Measurements from ENCODE around the gene FLT3.
A peak's percentile ranks its signal among the peaks of the same experiment; 100 is the strongest.
"Not testable (repeated sequence)": the region's sequence is repeated elsewhere in the genome, so short reads cannot be mapped to it uniquely, and the experiment has no call there.

FLT3 gene

DNA sequence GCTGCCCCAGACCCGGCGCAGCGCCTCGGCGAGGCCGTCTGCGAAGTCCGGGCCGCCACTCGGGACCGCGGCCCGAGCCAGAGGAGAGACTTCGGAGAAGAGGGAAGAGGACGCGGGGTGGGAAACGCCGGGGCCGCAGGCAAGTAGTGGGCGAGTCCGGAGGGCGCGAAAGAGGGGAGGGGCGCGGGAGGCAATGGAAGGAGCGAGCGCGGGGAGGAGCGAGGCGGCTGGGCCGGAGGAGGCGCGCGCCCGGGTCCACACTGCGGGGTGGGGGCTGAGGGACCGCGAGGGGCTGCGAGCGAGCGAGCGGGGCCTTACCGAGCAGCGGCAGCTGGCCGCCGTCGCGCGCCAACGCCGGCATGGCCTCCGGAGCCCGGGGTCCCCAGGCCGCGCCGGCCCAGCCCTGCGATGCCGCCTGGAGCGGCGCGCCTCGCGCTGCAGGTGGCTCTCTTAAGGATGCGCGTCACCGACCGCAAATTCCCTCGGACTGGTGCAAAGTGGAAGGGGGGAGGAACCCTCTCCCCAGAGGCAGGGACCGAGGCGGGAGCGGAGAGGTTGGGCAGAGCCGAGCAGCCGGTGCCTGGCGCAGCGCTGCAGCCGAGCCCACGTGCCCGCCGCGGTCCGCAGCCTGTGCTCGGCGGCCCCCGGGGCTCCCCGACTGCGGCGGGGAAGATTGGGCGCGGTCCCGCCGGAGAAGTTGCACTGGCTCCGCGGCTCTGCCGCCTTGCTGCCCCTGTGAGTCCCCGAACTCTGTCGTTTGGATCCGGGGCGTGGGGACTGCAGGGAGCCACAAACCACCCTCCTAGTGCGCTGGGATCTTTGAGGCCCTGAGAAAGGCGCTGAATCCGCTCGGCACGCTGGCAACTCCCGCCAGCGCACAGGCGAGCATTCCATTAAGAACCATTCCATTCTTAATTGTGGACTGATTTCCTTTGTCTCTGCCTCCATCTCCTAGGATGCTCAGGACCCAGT is at the start of gene FLT3:
FLT3 (minus strand) TSS at position 427 of the 972 bp plus-strand sequence; CDS start at position 361, 66 bp downstream.
- DNase-seq: peak; percentile 59

DNA sequence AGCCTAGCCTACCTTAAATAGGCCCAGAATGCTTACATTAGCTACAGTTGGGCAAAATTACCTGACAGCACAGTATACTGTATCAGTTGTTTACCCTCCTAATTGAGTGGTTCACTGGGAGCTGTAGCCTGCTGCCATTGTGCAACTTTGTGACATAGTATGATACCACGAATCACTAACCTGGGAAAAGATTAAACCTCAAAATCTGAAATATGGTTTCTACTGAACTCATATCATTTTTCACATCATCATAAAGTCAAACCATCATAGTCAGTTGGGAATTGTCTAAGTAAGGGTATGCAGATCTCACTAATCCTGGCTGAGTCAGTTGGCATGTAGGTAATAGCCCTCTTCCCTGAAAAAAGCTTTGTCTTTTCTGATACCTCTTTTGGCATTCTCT is 47.1 kb upstream of the FLT3 start:
- DNase-seq: peak; percentile 13

GRCh38 chr13:28145049-28145448 is 44.7 kb upstream of the FLT3 start:
- no peak for DNase-seq

GRCh38 chr13:28141542-28141941 is 41.2 kb upstream of the FLT3 start:
- not testable (repeated sequence) for DNase-seq

DNA sequence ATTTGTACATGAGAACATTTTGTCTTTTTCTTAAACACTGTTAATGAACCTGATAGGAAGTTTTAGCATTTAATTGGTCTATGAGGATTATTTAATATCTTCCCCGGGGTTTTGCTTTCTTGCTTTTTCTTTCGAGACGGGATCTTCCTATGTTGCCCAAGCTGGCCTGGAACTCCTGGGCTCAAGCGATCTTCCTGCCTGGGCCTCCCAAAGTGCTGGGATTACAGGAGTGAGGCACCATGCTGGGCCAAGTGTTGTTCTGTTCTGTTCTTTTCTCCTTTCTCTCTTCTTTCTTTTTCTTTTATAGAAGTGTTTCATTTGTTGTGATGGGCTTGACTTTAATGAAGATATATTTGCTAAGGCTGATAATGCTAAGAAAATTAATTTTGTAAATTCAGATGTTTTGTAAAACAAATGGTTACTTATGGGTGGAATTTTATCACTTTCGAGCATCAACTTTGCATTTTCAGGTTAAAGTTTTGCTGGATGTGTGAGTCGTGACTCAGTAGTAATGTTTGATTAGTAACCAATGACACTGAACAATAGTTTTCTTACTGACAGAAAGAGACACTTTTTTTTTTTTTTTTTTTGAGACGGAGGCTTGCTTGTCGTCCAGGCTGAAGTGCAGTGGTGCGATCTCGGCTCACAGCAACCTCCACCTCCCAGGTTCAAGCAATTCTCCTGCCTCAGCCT is 40.2 kb upstream of the FLT3 start:
- no peak for DNase-seq

DNA sequence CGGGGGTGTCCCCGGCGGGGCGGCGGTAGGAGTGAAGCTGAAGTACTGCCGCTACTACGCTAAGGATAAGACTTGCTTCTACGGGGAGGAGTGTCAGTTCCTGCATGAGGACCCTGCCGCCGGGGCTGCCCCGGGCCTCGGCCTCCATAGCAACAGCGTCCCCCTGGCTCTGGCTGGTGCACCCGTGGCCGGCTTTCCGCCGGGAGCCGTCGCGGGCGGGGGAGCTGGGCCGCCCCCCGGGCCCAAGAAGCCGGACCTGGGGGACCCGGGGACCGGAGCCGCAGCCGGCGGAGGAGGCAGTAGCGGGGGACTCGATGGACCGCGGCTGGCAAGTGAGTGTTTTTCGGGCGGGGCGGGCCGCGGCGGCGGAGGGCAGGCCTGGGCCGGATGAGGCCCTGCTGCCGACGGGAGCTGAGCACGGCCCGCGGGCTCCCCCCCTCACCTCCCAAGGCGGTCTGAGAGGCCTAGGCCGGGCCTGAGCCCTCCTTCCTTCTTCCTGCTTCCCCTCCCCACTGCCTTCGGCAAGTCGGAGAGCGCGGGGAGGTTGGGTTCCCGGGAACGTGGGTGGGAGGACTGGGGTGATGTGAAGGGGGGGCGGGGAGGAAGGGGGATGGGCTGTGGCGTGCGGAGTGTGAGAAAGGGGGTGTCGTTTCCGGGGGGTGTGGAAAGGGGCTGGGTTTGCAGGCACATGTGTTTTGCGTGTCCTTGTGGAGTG is 38.5 kb upstream of the FLT3 start:
- peak; percentile 87 for DNase-seq

DNA sequence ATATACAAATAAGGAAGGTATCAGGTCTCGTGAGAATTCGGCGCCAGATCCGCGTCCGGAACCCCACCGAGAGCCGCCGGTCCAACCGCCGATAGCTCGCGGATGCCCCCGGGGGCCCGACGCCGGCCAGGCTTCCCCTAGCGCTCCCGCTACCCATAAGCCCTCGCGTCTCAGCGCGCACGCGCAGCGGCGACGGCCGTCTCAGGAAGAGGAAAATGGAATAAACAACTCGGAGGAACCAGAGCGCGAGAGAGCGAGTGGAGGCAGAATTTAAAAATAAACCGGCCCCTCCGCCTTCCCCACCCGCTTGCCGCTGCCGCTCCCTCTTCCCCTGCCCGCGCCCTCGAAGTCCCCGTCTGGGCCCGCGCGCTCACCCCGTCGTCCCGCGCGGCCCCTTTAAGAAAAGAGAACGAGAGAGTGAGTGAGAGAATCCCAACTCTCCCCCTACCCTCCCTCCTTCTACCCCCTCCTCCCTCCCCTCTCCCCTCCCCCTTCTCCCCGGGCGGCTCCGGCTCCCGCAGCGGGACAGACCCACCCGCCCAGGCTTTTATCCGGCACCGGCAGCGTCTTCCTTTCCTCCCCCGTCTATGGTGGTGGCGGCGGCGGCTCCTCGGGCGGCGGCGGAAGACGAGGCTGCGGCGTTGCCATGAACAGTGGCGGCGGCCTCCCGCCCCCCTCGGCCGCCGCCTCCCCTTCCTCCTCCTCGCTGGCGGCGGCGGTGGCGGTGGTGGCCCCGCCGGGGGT is 37.8 kb upstream of the FLT3 start, which contains the start of gene PAN3:
PAN3 (plus strand) TSS at position 534 of the 744 bp plus-strand sequence; CDS start at position 647, 113 bp downstream.
- peak; percentile 94 for DNase-seq

DNA sequence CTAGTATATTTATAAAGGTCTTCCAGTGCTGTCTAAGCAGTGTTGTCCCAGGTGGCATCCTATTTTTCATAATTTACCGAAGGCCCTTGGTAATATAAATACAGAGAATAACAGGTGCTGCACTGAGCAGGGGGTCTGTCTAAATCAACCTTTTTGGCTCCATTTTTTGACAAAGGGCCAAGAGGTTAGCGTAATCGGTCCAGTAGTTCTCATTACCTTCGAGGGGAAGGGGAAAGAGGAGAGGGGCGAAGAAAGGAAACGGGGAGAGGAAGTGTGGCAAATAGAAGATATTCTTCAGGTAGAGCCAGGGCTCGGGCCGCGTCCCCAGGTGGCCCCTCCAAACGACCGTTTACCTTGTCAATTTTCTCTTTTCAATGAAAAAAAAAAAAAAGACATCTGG is 37.2 kb upstream of the FLT3 start:
- peak; percentile 5 for DNase-seq

- peak; percentile 40 for DNase-seq
These were observed 36.5 kb upstream of the FLT3 start for GRCh38 chr13:28136916-28137315.

GRCh38 chr13:28131646-28132045 is 31.3 kb upstream of the FLT3 start:
- no peak for DNase-seq

DNA sequence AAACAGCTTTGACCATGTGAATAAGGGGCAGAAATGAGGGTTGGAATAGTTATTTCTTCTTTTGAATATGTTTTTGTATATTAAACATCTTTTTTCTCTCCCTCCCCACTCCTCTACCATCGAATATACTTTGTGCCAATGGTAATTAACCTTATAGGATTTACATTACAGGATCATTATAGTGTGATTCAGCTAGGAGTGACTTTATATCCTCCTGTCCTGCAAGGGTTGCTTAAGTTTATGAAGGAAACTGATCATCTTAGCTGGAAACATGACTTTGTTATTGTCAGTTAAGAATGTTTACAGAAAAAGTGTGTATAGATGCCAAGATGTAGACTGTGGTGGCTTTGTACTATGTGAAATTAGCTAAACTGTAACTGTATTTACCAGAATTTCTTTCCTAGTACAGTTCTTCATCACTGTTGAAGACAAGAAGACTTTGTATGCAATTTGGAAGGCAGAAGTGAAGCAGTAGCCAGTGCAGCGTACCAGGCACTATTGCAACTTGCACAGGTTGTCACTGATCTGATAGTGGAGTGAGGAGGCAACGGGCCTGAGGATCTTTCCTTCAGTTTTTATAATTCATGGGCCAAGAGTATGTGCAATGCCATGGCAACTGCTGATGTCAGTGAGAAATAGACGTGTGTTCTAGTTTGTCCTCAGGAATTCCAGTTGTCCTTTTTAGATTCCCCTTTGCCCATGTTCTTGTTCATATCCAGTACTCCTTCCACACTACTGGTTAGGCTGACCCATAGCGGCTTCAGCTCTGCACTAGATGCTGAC is 29.7 kb upstream of the FLT3 start:
- no peak for DNase-seq

GRCh38 chr13:28128926-28129325 is 28.6 kb upstream of the FLT3 start:
- DNase-seq: no peak

- DNase-seq: no peak
These were observed 27.7 kb upstream of the FLT3 start for GRCh38 chr13:28128030-28128429.

- no peak for DNase-seq
These were observed 20.8 kb upstream of the FLT3 start for GRCh38 chr13:28121224-28121623.

DNA sequence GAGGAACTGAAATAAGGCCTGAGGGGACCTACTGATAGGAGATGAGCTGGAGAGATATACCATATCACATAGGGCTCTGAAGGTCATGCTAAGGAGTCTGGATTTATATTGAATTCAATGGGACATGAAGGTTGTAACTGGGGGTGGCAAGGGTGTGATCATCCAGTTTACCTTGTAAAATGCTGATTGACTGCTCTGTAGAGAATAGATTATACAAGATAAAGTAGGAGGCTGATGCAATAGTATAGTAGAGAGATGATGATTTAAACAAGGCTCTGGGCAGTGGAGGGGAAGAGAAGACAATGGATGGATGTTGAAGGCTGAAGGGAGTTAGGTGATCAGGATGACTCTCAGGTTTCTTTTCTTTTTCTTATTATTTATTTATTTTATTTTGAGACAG is 19.9 kb upstream of the FLT3 start:
- no peak for DNase-seq

GRCh38 chr13:28117689-28118377 is 17.5 kb upstream of the FLT3 start:
- DNase-seq: no peak

DNA sequence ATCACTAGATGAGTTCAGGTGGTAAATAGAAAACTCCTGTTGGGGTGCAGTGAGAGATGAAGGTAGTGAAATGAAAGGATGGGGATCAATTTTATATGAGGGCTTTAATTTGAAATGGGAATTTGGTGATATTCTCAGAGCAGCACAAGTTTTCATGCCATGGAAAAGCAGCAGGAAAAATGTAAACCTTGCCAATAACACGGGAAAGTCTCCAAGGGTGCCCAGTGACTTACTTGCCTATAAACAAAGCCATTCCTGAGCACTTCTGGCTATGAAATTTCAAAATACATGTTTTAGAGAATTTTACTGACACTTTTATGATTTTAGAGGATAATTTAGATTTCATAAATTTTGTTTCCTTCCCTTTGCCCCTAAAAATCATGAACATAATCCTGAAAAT is 16.4 kb upstream of the FLT3 start:
- DNase-seq: no peak

DNA sequence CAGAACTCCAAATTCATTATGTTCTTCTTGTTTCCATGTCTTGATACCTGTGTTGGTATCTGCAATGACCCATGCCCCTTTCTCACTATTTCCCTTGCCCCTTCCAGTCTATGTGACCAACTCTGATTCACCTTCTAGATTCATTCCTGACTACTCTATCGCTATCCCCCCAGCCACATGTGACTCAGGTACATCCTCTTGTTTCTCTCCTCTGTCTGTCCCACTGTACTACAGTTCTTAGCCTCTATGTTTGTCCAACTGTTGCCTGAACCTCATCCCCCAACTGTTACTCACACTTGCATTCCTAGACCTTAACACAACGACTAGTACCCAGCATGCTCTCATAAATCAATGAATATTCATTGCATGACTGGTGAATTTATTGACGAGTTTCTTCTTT is 10.0 kb upstream of the FLT3 start:
- DNase-seq: no peak

DNA sequence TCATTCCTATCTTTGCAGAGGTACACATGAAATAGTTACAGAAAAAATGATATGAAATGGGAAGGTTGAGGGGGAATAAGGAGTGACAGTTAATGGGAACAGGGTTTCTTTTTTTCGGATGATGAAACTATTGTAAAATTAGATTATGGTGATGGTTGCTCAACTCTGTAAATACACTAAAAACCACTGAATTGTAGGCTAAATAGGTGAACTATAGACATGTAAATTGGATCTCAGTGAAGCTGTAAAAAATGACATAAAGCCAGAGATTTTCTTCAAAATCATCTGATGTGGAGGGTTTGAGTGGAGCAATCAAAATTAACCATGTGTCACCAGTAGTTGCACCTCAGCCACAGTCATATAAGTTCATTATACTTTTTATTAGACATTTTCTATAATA is 6.6 kb upstream of the FLT3 start:
- DNase-seq: no peak

DNA sequence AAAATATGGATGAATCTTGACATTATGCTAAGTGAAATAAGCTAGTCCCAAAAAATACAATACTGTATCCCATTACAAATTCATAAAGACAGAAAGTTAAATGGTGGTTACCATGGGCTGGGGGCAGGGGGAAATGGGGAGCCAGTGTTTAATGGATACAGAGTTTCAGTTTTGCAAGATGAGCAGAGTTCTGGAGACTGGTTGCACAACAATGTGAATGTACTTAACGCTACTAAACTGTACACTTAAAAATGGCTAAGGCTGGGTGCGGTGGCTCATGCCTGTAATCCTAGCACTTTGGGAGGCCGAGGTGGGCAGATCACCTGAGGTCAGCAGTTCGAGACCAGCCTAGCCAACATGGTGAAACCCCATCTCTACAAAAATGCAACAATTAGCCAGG is 1.5 kb upstream of the FLT3 start:
- DNase-seq: not testable (repeated sequence)

Measured in activated CD4-positive, alpha-beta T cell treated with anti-CD3 and anti-CD28 coated beads, Interleukin-10, Interleukin-2, amounts not matched to agents 100 ng/mL and 50 ng/mL, durations not matched to agents 16 hours and 8 hours (primary cell).